GM19025 (cell line): ENCODE data around the gene ZBTB2.
"Not testable (repeated sequence)": the region's sequence is repeated elsewhere in the genome, so short reads cannot be mapped to it uniquely, and the experiment has no call there.

Experiments used
- ATAC-seq: cut with Tn5 transposase; IDR thresholded peaks from one replicate; pipeline ENCODE4 v1.9.1; 2021; ENCODE audit warnings: mild to moderate bottlenecking, low read depth, moderate library complexity; ENCODE audit not compliant: unreplicated experiment

ZBTB2 gene

GRCh38 chr6:151375833-151376232 is 15.5 kb downstream of the ZBTB2 start:
- no peak for ATAC-seq

- ATAC-seq: no peak
Measured at GRCh38 chr6:151374036-151374683, 17.2 kb downstream of the ZBTB2 start.

- no peak for ATAC-seq
Measured at GRCh38 chr6:151372164-151372563, 19.2 kb downstream of the ZBTB2 start.

GRCh38 chr6:151370509-151371078 is 20.8 kb downstream of the ZBTB2 start:
- ATAC-seq: no peak

- no peak for ATAC-seq
Measured at GRCh38 chr6:151365233-151365632, 26.1 kb downstream of the ZBTB2 start.

- ATAC-seq: no peak
Measured at GRCh38 chr6:151359486-151359885, 31.9 kb downstream of the ZBTB2 start.

- no peak for ATAC-seq
Measured at GRCh38 chr6:151358475-151358874, 32.9 kb downstream of the ZBTB2 start.

- ATAC-seq: no peak
Measured at GRCh38 chr6:151357758-151358436, 33.5 kb downstream of the ZBTB2 start.

GRCh38 chr6:151356983-151357382 is 34.4 kb downstream of the ZBTB2 start:
- not testable (repeated sequence) for ATAC-seq

- ATAC-seq: no peak
Measured at GRCh38 chr6:151353795-151354194, 37.6 kb downstream of the ZBTB2 start.

GRCh38 chr6:151352410-151353396 is 38.7 kb downstream of the ZBTB2 start:
- no peak for ATAC-seq

- no peak for ATAC-seq
Measured at GRCh38 chr6:151351731-151352130, 39.6 kb downstream of the ZBTB2 start.

- no peak for ATAC-seq
Measured at GRCh38 chr6:151351146-151351700, 40.1 kb downstream of the ZBTB2 start.

- ATAC-seq: no peak
Measured at GRCh38 chr6:151350442-151351145, 40.8 kb downstream of the ZBTB2 start.

- ATAC-seq: no peak
Measured at GRCh38 chr6:151349651-151350270, 41.6 kb downstream of the ZBTB2 start.

GRCh38 chr6:151342750-151343149 is 48.6 kb downstream of the ZBTB2 start:
- ATAC-seq: not testable (repeated sequence)

- ATAC-seq: no peak
Measured at GRCh38 chr6:151341476-151342195, 49.7 kb downstream of the ZBTB2 start.

- ATAC-seq: no peak
Measured at GRCh38 chr6:151340219-151340978, 51.0 kb downstream of the ZBTB2 start.
